HG02970 (cell line): ENCODE data around the gene ABCA12.
"Not testable (repeated sequence)": the region's sequence is repeated elsewhere in the genome, so short reads cannot be mapped to it uniquely, and the experiment has no call there.

Experiments
- ATAC-seq: cut with Tn5 transposase; IDR thresholded peaks from one replicate; pipeline ENCODE4 v1.9.1; 2021; ENCODE audit warnings: mild to moderate bottlenecking, moderate library complexity, moderate number of reproducible peaks; ENCODE audit not compliant: unreplicated experiment, low FRiP score

The ABCA12 gene

GRCh38 chr2:215138479-215138878, at the start of gene ABCA12:
Gene ABCA12 (minus strand): TSS chr2:215138626. CDS start chr2:215138208, 418 bp downstream.
- no peak for ATAC-seq

DNA sequence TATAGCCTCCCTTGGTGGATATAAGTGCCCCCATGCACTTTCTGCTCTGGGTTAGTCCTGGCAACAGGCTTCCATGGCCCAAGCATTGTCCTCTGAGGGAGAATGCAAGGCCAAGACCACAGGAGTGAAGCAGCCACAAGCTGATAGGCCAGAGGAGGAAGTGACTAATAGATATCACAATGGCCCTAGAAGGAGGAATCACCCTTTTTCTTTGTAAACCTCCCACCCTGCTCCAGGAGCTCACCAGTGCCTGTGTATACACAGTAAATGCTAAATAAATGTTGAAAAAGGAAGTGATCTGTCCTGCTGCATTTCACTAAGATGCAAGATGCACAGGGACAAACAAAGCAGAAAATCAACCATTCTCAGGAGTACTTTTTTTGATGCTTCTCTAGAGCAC, 49.7 kb upstream of the ABCA12 start:
- ATAC-seq, result no peak

DNA sequence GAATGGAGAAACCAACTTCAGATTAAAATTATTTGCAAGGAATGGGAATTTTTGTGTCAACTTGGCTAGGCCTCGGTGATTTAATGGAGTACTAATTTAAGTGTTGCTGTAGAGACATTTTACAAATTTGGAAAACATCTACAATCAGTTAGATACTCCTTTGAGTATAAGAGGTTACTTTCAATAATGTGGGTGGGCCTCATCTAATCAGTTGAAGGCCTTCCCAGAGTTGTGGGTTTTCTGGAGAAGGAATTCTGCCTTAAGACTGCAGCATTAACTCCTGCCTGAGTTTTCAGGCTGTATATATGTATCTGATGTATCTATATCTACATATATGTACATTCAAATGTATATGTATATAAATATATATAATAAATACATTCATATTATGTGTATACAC, 47.6 kb upstream of the ABCA12 start:
- ATAC-seq, result no peak

- no peak for ATAC-seq
Observed at GRCh38 chr2:215178121-215178520, 39.7 kb upstream of the ABCA12 start.

GRCh38 chr2:215171796-215172195, 33.4 kb upstream of the ABCA12 start:
- no peak for ATAC-seq

DNA sequence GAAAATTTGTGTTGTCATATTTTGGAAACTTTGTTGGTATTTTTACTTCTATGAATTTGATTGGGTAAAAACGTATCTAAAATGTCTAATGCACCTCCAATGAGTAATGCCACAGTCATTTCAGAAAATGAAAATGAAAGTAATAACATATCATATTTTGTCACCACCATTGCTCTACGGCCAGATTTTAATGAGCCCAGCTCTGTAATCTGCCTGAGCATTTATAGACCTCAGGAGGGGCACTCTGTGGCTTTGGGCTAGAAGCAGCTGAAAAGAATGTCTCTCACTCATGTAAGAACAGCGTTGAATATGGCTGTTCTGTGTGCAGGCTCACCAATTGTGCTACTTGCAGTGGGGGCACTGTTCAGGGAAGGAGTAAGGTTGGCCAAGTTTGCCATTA, 32.7 kb upstream of the ABCA12 start:
- ATAC-seq, result peak; percentile 85

DNA sequence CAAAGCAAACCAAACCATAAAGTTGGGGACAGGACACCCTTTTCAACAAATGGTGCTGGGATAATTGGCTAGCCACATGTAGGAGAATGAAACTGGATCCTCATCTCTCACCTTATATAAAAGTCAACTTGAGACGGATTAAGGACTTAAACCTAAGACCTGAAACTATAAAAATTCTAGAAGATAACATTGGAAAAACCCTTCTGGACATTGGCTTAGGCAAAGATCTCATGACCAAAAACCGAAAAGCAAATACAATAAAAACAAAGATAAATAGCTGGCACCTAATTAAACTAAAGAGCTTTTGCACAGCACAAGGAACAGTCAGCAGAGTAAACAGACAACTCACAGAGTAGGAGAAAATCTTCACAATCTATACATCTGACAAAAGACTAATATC, 28.1 kb upstream of the ABCA12 start:
- ATAC-seq, result not testable (repeated sequence)

DNA sequence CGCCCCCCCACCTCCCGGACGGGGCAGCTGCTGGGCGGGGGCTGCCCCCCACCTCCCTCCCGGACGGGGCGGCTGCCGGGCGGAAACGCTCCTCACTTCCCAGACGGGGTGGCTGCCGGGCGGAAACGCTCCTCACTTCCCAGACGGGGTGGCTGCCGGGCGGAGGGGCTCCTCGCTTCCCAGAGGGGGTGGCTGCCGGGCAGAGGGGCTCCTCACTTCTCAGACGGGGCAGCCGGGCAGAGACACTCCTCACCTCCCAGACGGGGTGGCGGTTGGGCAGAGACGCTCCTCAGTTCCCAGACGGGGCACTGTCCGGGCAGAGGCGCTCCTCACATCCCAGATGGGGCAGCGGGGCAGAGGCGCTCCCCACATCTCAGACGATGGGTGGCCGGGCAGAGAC, 24.9 kb upstream of the ABCA12 start:
- not testable (repeated sequence) for ATAC-seq

- ATAC-seq, result no peak
Observed at GRCh38 chr2:215161301-215161829, 22.9 kb upstream of the ABCA12 start.

GRCh38 chr2:215160081-215160480, 21.7 kb upstream of the ABCA12 start:
- ATAC-seq, result no peak

DNA sequence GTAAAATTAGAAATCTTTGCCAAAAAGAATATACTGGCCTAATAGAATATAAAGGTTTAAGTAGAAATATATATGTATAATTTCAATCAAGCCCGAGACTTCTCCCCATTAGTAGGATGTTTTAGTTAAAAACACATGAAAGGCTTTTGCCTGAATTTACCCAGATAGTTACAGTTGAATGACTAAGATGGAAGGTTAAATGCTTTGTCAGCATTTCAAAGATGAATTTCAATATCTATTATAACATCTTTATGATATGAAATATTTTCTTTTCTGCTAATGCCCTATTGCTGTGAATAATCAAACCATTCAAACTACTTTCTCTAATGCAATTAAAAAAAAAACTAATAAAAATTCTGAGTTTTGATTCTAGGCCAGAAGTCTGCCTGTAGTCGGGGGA, 18.0 kb upstream of the ABCA12 start:
- no peak for ATAC-seq

DNA sequence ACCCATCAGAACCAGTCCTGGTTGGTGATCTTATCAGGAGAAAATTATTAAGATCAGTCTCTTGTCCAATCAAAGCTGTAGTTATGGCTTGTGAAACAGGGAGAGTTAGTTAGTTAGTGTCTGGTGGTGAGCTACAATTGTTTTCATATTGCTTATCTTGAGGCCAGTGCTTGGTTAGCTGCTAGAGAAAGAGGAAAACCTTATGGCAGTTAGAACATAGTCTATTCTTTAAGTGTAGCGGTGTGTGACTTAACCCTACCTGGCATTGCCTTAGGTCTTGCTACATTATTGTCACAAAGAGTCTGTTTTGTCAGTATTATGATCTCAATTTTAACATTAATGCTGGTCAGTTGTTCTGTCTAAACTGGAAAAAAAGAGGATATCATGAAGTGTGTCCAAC, 11.5 kb upstream of the ABCA12 start:
- no peak for ATAC-seq

DNA sequence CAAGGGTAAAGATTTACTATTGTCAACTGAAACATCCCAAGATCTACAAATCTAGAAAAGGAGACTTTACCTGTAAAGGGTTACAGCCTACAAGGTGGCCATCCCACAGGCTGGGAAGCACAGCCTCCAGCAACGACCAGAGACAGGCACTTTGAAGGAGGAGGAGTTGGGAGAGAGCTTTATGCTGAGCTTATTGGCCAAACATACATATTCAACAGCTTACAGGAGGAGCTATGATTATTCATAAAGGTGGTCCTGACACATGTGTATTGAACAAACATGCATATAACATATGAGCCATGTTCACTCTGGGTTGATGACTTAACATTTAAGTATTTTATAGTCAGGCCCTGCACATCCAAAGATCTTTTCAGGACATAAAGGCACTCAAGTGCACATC, 11.1 kb upstream of the ABCA12 start:
- no peak for ATAC-seq

GRCh38 chr2:215149060-215149459, 10.6 kb upstream of the ABCA12 start:
- ATAC-seq, result no peak

DNA sequence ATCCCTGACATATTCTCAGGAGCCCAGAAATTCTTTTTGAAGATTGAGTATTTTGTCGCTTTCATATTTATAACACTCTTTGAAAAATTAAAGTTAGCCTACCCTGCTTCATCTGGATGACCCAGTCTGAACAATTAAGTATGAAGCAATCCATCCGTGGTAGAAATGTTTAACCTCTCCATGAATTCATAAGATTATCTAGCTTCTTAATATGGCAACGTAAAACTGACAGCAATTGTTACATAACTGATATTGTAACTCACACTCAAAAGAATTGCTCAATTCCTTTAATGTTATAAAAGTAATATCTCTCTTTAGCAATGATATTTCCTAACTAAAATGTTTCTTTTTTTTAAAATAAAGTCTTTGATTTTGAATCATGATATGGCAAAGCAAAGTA, 7.2 kb upstream of the ABCA12 start:
- no peak for ATAC-seq

GRCh38 chr2:215144106-215144875, 5.9 kb upstream of the ABCA12 start:
- no peak for ATAC-seq

- no peak for ATAC-seq
Observed at GRCh38 chr2:215143458-215143857, 5.0 kb upstream of the ABCA12 start.

DNA sequence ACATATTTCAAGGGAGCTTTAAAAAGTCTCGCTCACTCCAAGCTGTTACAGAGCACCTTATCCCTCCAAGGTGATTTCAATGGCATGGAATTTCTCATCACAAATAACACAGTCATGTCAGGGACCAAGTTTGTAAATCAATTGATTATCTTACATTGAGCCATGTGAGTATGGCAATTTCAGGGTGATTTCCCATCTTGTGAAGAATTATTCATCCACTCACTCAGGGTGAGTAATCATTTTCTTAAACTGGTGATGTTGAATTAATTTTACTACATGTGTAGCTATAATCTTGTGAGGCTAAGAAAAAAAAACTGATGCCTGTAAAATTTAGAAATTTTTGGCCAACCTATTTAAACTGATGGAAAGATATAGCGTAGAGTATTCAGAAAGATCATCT, 3.3 kb upstream of the ABCA12 start:
- no peak for ATAC-seq

DNA sequence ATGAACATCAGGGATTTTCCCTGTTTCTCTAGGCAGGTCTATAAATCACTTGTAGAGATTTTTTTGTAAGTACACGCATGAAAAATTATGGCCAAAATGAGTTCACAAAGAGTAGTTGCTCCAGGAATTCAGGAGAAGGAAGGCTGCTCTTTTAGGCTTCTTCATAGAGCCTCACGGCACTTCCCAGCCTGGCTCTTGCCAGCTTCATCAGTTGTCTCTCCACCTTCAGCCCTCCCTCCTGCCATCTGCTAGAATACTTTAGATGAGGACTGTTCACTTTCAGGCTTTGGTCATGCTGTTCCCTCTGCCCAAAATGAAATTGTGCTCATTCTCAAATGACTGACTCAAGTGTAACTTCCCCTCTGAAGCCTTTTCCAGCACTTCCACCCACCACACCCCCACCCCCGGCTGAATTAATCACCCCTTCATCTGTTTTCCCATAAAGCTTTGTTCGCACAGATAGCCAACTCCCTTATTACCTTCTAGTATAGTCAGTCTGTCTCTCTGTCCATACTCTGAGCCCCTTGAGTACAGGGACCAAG, 1.8 kb upstream of the ABCA12 start:
- no peak for ATAC-seq

GRCh38 chr2:215137741-215138340, 585 bp downstream of the ABCA12 start:
- no peak for ATAC-seq

GRCh38 chr2:215137329-215137686, 1.1 kb downstream of the ABCA12 start:
- ATAC-seq, result no peak
